Muscle of leg (tissue), 11 donors: ENCODE results near the gene CNNM3. TPM values are rescaled to one million over a fixed set of nuclear protein-coding genes. Genes with fewer than 3 reads are reported as not detected.

ENCODE experiments used
- DNase-seq: peaks from one replicate; pipeline ENCODE4 v3.0.0; 2013
- H3K27ac ChIP-seq: one replicate; pipeline ENCODE4 v1.5.1; 2013; ENCODE audit warnings: mild to moderate bottlenecking, low read length, control low read depth
- H3K27me3 ChIP-seq: one replicate; pipeline ENCODE4 v1.6.1; 2013; ENCODE audit warnings: low read length; ENCODE audit not compliant: control insufficient read depth, insufficient read depth
- H3K36me3 ChIP-seq: one replicate; pipeline ENCODE4 v1.6.1; 2013; ENCODE audit warnings: low read length; ENCODE audit not compliant: control insufficient read depth, insufficient read depth
- H3K4me1 ChIP-seq: one replicate; pipeline ENCODE4 v1.6.1; 2013; ENCODE audit warnings: low read length; ENCODE audit not compliant: control insufficient read depth, insufficient read depth
- H3K4me3 ChIP-seq: one replicate; pipeline ENCODE4 v1.5.1; 2013; ENCODE audit warnings: low read length, control low read depth
- H3K9me3 ChIP-seq: replicated peaks from 2 replicates; pipeline ENCODE4 v1.6.1; 2013; ENCODE audit warnings: low read depth, low read length; ENCODE audit not compliant: control insufficient read depth
- WGBS: methylation state at CpG from one replicate; pipeline ENCODE4 v1.1.5; 2013; ENCODE audit warnings: missing lambda C conversion rate; ENCODE audit not compliant: insufficient coverage; 5-methylcytosine and 5-hydroxymethylcytosine counted together
- polyA plus RNA-seq, 8 donors: library from polyadenylated mRNA; unstranded; fragments of 120-200 nt; gene quantifications; one replicate each; pipeline versions ENCODE4 v1.2.1 to v1.2.3, GENCODE V29; 2013; ENCODE audit warnings: inconsistent platforms in 1 of 8, low replicate concordance in 1 of 8; ENCODE audit not compliant: insufficient read length in 8 of 8, insufficient read depth in 1 of 8
- total RNA-seq: library from RNA; stranded (reverse); fragments of 120-200 nt; gene quantifications from one replicate; pipeline ENCODE4 v1.2.4, GENCODE V29; 2013

Gene CNNM3
- total and polyA plus RNA-seq, 9 donors: 4.9 to 22.2 (median 16.6) TPM

DNA sequence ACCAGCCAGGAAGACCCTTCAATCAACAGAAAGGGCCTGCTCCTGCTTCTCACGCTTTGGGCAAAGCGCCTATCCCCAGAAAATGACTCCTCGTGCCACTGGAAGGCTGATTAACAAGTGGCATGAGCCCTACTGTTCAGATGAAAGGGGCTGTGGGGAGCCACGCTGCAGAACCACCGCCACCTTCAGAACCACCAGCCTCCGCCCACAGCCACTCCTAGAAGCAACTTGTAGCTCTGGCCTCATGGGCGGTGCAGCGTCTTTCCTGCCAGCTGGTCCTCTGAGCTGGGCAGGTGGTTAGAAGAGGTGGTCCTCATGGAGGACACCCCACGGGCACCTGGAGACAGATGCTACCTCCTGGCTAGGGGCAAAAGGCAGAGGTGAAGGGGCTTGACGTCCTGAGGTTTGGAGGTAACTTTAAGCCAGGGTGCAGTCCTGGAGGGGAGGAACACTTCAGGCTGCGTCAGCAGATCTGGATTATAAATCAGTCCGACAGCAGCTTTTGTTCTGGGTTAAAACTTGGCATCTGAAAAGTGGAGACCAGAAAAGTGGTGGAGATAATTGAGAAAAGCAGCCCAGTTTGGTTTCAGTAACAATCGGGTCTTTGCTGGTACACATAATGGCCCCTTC, 54.7 kb downstream of the CNNM3 start:
- peaks cover 60% of the 10 kb centered on the region for H3K4me1 ChIP-seq
- H3K4me3 ChIP-seq: peak overlapping the region; percentile 91
- H3K36me3 ChIP-seq: peaks cover 21% of the 10 kb centered on the region
- peak overlapping the region; percentile 85 for H3K27ac ChIP-seq
- H3K27me3 ChIP-seq: peaks cover 13% of the 10 kb centered on the region
- 23% methylated on average over 7 of the region's 13 CpGs for WGBS
- H3K9me3 ChIP-seq: no peaks in the 10 kb centered on the region
- peak; percentile 57 for DNase-seq

DNA sequence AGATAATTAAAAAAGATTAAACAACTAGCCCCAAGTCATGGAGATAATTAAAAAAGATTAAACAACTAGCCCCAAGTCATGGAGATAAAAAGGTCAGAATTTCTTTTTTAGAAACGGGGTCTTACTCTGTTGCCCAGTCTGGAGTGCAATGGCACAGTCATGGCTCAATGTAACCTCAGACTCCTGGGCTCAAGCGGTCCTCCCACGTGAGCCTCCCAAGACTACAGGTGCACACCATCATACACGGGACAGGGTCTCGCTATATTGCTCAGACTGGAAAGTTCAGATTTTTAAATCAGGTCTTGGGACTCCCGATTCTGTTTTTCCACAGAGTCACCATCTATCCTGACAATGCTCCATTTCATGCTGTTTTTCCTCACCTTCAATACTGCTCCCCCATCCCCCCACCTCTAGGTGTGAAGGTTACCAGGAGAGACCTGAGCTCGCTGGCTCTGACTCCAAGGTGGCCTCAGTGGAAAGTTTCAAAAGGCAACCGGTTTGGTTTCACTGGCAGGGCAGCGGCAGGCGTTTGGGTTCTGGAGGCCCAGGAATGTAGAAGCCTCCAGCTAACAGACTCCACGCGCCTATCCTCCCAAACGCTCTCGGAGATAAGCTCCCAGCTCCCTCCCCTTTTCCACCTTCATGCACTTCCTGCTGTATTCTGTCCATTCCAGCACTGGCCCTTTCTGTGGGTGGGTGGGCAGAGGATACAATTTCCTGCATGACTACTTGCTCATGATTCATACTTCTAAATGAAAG, 56.7 kb downstream of the CNNM3 start:
- 68% methylated on average over 7 of the region's 14 CpGs for WGBS
- Histone ChIP-seq H3K4me3 (no peak overlapping the region), H3K36me3 (peaks cover under 1% of the 10 kb centered on the region), H3K27ac (no peak overlapping the region), H3K4me1 (peaks cover 62% of the 10 kb centered on the region), H3K27me3 (peaks cover 13% of the 10 kb centered on the region), H3K9me3 (no peaks in the 10 kb centered on the region)
- no peak for DNase-seq

DNA sequence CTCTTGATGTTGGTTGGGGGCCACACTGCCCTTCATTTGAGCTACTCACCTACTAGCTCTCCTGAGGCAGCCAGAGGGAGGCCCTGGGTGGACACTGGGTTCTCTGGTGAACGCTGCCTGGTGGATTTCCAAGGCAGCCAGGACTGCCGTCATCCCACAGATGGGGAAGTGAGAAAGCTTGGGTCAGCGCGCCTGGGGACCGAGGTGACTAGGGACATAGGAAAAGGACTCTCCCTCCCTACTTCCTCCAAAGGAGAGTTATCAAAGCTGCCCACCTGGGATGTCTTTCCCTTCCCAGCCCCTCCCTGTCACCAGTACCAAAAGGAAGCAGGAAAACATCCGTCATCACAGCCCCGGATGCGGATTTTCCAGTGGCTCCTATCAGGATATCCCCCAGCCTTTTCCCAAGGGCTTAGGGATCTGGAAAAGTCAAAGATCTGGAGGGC, 57.6 kb downstream of the CNNM3 start:
- 23% methylated on average over 4 of the region's 8 CpGs for WGBS
- no peaks in the 10 kb centered on the region for H3K9me3 ChIP-seq
- H3K27ac ChIP-seq: peak overlapping the region; percentile 29
- peaks cover 16% of the 10 kb centered on the region for H3K27me3 ChIP-seq
- no peaks in the 10 kb centered on the region for H3K36me3 ChIP-seq
- H3K4me1 ChIP-seq: peaks cover 67% of the 10 kb centered on the region
- H3K4me3 ChIP-seq: no peak overlapping the region
- peak; percentile 55 for DNase-seq

DNA sequence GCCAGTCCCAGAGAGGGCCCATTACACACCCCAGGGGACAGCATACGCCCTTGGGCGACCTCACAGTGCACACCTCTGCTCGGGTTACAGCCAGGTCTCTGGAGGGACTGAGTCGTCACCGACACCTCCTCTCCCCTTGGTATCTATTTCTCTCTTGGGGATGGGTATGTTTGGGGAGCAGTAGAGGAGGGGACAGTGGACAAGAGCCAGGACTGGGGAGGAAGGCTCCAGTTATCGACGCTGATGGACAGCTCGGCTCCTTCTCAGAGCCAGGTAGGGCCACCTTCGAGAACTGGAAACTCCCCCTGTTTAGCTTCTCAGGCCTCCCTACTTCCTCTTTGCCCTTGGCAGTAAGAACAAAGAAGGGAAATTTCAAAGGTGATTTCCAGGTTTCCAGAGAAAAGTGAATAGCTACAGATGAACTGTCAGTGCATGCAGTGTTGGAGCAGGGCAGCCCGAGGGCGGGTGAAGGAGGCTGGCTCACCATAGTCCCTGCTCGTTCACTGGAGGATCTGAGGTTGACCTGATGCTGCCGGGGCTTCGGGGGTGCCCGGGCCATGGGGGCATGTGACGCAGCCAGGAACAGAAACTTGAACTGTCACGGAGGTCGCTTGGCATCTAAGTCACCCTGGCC, 58.2 kb downstream of the CNNM3 start:
- no peak for DNase-seq
- no peak overlapping the region for H3K27ac ChIP-seq
- 43% methylated on average over 11 of the region's 18 CpGs for WGBS
- H3K9me3 ChIP-seq: no peaks in the 10 kb centered on the region
- H3K36me3 ChIP-seq: no peaks in the 10 kb centered on the region
- H3K4me3 ChIP-seq: no peak overlapping the region
- peaks cover 17% of the 10 kb centered on the region for H3K27me3 ChIP-seq
- peaks cover 73% of the 10 kb centered on the region for H3K4me1 ChIP-seq

DNA sequence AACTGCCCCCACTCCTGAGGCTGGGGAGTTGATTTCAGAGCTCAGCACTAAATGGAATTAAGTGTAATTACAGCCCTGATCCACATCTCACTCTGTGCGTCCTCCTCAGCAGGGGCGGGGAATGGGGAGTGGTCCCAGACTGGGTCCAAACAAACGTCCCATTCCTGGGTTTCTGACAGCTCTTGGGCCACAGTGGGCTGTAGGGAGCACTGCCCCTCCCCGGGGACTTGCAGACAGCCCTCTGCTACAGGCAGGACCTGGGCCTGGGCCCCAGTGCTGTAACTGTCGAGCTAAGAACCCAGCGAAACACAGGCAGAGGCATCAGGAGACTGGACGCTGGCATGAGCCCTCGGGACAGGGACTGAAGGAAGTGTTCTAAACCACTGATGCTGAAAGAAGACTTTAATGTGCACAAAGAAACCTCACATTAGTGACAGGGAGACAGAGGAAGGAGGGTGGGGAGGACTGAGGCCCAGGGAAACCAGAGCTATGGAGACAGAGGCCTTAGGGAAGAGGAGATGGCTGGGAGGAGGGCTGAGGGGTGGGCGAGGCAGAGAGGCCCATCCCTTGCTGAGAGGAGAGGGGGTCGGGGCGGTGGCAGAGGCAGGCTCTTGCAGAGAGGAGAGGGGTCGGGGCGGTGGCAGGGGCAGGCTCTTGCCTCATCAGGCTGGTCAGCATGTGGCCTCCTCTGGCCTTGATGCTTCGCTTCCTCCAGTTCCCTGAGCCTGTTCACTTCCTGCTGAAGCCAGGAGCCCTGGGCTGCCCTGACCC, 59.6 kb downstream of the CNNM3 start:
- 62% methylated on average over 11 of the region's 14 CpGs for WGBS
- H3K9me3 ChIP-seq: no peaks in the 10 kb centered on the region
- no peak overlapping the region for H3K4me3 ChIP-seq
- no peaks in the 10 kb centered on the region for H3K36me3 ChIP-seq
- peaks cover 68% of the 10 kb centered on the region for H3K4me1 ChIP-seq
- H3K27me3 ChIP-seq: peaks cover 13% of the 10 kb centered on the region
- no peak for DNase-seq
- H3K27ac ChIP-seq: no peak overlapping the region

DNA sequence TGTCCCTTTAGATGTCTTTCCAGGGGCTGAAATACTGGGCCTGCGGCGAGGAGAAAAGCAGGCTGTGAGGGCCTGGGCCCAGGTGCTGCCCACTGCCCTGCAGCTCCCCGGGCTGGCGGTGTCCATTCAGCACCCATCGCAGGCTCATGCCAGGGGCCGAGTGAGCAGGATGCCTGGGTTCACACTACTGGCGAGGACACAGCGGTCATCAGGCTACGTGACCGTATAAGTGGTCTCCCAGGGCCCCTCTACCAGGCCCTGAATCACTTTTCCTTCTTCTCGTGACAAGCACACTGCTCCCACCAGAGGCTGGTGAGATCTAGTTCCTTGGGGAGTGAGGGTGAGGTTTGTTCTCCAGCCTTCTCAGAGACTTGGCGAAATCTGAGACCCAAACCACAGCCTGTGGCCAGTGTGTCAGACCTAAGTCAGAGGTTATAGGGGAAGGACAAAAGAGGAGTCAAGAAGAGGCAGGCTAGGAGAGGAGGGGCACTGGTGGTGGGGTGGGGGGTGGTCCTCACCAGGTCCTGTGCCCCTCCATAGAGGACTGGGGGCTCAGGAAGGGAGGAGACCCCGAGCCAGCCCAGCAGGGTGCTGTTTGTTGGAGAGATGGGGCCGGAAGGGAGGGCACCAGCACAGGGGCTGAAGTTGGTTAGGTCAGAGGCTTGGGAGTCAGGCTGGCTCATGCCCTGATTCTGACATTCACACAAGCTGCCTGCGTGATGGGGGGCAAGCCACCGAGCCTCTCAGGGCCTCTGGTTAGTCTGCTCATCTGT, 60.4 kb downstream of the CNNM3 start:
- 73% methylated on average over 13 of the region's 16 CpGs for WGBS
- Histone ChIP-seq H3K4me1 (peaks cover 66% of the 10 kb centered on the region), H3K27ac (peak overlapping the region; percentile 20), H3K4me3 (no peak overlapping the region), H3K36me3 (no peaks in the 10 kb centered on the region), H3K27me3 (peaks cover 13% of the 10 kb centered on the region), H3K9me3 (no peaks in the 10 kb centered on the region)
- no peak for DNase-seq

DNA sequence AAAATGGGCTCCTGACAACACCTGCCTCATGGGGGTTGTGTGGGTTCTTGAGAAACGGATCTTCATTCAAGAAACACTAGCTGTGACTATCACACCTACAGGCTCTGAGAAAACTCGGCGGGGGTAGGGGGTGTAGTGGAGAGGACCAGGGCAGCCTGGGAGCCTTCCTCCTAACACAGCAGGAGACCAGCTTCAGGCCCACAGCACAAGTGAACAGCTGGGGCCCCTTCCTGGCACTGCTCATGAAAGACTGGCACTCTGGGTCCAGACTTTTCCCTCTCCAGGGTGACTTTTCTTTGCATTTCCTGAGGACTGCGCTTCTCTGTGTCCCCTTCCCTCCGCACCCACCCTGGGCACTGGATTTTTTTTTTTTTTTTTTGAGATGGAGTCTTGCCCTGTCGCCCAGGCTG, 61.0 kb downstream of the CNNM3 start:
- no peak for DNase-seq
- H3K9me3 ChIP-seq: no peaks in the 10 kb centered on the region
- H3K4me1 ChIP-seq: peaks cover 71% of the 10 kb centered on the region
- H3K36me3 ChIP-seq: no peaks in the 10 kb centered on the region
- H3K27ac ChIP-seq: peak overlapping the region; percentile 29
- H3K4me3 ChIP-seq: no peak overlapping the region
- peaks cover 13% of the 10 kb centered on the region for H3K27me3 ChIP-seq
- WGBS: no CpG with 5 or more reads among the region's 6 CpGs

DNA sequence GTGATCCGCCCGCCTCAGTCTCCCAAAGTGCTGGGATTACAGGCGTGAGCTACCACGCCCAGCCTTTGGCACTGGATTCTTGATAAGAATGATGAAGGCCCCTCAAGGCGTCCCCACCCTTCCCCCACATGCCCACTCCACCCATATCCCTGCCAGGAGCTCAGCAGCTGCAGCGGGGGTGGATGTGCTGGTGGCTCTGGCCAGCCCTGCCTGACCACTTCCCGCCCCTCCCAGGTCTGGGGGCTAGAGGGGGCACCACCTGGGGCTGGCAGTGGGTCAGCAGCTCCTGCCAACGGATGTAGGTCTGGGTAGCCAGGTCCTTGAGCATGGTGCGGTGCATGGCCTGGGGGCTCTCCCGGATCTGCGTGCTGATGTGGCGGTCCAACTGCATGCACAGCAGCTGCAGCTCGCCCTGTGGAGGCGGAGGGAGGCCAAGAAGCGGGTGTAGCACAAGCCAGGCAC, 61.6 kb downstream of the CNNM3 start:
- 73% methylated on average over 9 of the region's 15 CpGs for WGBS
- Histone ChIP-seq H3K27ac (peak overlapping the region; percentile 59), H3K4me1 (peaks cover 77% of the 10 kb centered on the region), H3K4me3 (no peak overlapping the region), H3K27me3 (peaks cover 11% of the 10 kb centered on the region), H3K36me3 (no peaks in the 10 kb centered on the region), H3K9me3 (no peaks in the 10 kb centered on the region)
- peak; percentile 57 for DNase-seq

DNA sequence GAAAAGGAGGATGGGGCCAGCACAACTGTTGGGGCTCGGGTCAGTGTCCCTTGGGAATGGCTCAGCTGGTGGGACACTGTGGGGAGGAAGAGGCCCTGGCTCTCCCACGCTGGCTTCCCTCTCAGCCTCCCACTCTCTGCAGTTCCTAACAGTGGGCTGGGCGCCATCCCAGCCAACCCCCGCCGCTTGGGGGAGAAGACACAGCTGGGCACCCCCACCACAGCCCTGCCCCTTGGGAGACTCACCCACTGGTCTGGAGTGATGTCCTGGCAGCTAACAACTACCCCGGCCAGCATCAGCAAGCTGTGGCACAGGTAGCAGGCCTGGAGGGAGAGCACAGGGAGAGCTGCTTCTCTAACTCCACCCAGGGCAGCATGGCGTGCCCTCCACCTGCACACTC, 62.1 kb downstream of the CNNM3 start:
- Histone ChIP-seq H3K27ac (peak overlapping the region; percentile 59), H3K27me3 (peaks cover 11% of the 10 kb centered on the region), H3K36me3 (no peaks in the 10 kb centered on the region), H3K9me3 (no peaks in the 10 kb centered on the region), H3K4me1 (peaks cover 79% of the 10 kb centered on the region), H3K4me3 (no peak overlapping the region)
- 72% methylated on average over 2 of the region's 7 CpGs for WGBS
- DNase-seq: no peak
